HFF-Myc (cell line): ENCODE data around the gene NES.

ENCODE experiments used
- DNase-seq: peaks from one replicate; pipeline ENCODE4 v3.0.0-alpha.2; 2011; ENCODE audit warnings: low read depth; ENCODE audit errors: extremely low read depth
- H3K4me3 ChIP-seq: replicated peaks from 2 replicates; pipeline ENCODE4 v1.5.1; 2011; ENCODE audit warnings: low read depth, mild to moderate bottlenecking, control low read depth, low read length
- CTCF ChIP-seq: IDR thresholded peaks from 2 replicates; pipeline ENCODE4 v1.5.1; 2012; ENCODE audit warnings: mild to moderate bottlenecking, low read depth, low read length, control low read depth; ENCODE audit errors: missing control alignments

The NES gene

GRCh38 chr1:156714830-156715229, 37.6 kb upstream of the NES start:
- no peak overlapping the region for H3K4me3 ChIP-seq
- no peak for TF ChIP-seq CTCF
- DNase-seq, result no peak

GRCh38 chr1:156712626-156713025, 35.4 kb upstream of the NES start:
- no peak for DNase-seq
- TF ChIP-seq CTCF, result no peak
- no peak overlapping the region for H3K4me3 ChIP-seq

GRCh38 chr1:156711011-156711817, 34.0 kb upstream of the NES start:
- no peak for TF ChIP-seq CTCF
- no peak overlapping the region for H3K4me3 ChIP-seq
- no peak for DNase-seq

- no peak for DNase-seq
- H3K4me3 ChIP-seq, result no peak overlapping the region
- no peak for TF ChIP-seq CTCF
Measured at GRCh38 chr1:156709757-156710489, 32.7 kb upstream of the NES start.

- no peak overlapping the region for H3K4me3 ChIP-seq
- no peak for DNase-seq
Measured at GRCh38 chr1:156709031-156709430, 31.8 kb upstream of the NES start.

GRCh38 chr1:156708218-156708661, 31.0 kb upstream of the NES start:
- peak overlapping the region; percentile 12; the same call in 1 of the 2 replicates for H3K4me3 ChIP-seq
- no peak for TF ChIP-seq CTCF
- DNase-seq, result no peak

More at GRCh38 chr1:156709031-156709430, 31.8 kb upstream of the NES start:
- no peak for TF ChIP-seq CTCF
